Stromal cell of bone marrow (primary cell): Measurements from ENCODE around the gene FGFBP3.
"Not testable (repeated sequence)": the region's sequence is repeated elsewhere in the genome, so short reads cannot be mapped to it uniquely, and the experiment has no call there.

Experiments
- DNase-seq: peaks from one replicate; pipeline ENCODE4 v3.0.0-alpha.2; 2012; ENCODE audit warnings: low read depth

FGFBP3 gene

GRCh38 chr10:91901784-91902677 is 7.3 kb downstream of the FGFBP3 start:
- DNase-seq: peak; percentile 80

- DNase-seq: no peak
Measured at GRCh38 chr10:91897421-91897820, 11.9 kb downstream of the FGFBP3 start.

- no peak for DNase-seq
Measured at GRCh38 chr10:91896212-91896756, 13.0 kb downstream of the FGFBP3 start.

- DNase-seq: not testable (repeated sequence)
Measured at GRCh38 chr10:91894261-91894685, 15.0 kb downstream of the FGFBP3 start.

GRCh38 chr10:91893051-91893450 is 16.2 kb downstream of the FGFBP3 start:
- no peak for DNase-seq

- peak; percentile 35 for DNase-seq
Measured at GRCh38 chr10:91891125-91892001, 17.9 kb downstream of the FGFBP3 start.

GRCh38 chr10:91887272-91888076 is 21.8 kb downstream of the FGFBP3 start:
- DNase-seq: no peak

GRCh38 chr10:91886954-91887271 is 22.4 kb downstream of the FGFBP3 start:
- no peak for DNase-seq

- no peak for DNase-seq
Measured at GRCh38 chr10:91885362-91886079, 23.8 kb downstream of the FGFBP3 start.

- DNase-seq: no peak
Measured at GRCh38 chr10:91884536-91884935, 24.8 kb downstream of the FGFBP3 start.

GRCh38 chr10:91883549-91884444 is 25.5 kb downstream of the FGFBP3 start:
- DNase-seq: peak; percentile 38

GRCh38 chr10:91880310-91880709 is 29.0 kb downstream of the FGFBP3 start:
- no peak for DNase-seq

GRCh38 chr10:91879515-91880170 is 29.6 kb downstream of the FGFBP3 start:
- DNase-seq: no peak

- DNase-seq: no peak
Measured at GRCh38 chr10:91875779-91876178, 33.5 kb downstream of the FGFBP3 start.

- DNase-seq: no peak
Measured at GRCh38 chr10:91875156-91875555, 34.1 kb downstream of the FGFBP3 start.

- DNase-seq: no peak
Measured at GRCh38 chr10:91865562-91866081, 43.7 kb downstream of the FGFBP3 start.

GRCh38 chr10:91864744-91865143 is 44.5 kb downstream of the FGFBP3 start:
- DNase-seq: no peak

- no peak for DNase-seq
Measured at GRCh38 chr10:91864099-91864498, 45.2 kb downstream of the FGFBP3 start.

GRCh38 chr10:91860885-91861284 is 48.4 kb downstream of the FGFBP3 start:
- DNase-seq: no peak
